Midbrain (tissue), 1 donor: ENCODE results near the gene PDE6C.
A peak's percentile ranks its signal among the peaks of the same experiment; 100 is the strongest.
"Not testable (repeated sequence)": the region's sequence is repeated elsewhere in the genome, so short reads cannot be mapped to it uniquely, and the experiment has no call there.

Experiments used
- DNase-seq: peaks from one replicate; lab custom pipeline; 2025; lab: John Stamatoyannopoulos, UW

PDE6C gene

DNA sequence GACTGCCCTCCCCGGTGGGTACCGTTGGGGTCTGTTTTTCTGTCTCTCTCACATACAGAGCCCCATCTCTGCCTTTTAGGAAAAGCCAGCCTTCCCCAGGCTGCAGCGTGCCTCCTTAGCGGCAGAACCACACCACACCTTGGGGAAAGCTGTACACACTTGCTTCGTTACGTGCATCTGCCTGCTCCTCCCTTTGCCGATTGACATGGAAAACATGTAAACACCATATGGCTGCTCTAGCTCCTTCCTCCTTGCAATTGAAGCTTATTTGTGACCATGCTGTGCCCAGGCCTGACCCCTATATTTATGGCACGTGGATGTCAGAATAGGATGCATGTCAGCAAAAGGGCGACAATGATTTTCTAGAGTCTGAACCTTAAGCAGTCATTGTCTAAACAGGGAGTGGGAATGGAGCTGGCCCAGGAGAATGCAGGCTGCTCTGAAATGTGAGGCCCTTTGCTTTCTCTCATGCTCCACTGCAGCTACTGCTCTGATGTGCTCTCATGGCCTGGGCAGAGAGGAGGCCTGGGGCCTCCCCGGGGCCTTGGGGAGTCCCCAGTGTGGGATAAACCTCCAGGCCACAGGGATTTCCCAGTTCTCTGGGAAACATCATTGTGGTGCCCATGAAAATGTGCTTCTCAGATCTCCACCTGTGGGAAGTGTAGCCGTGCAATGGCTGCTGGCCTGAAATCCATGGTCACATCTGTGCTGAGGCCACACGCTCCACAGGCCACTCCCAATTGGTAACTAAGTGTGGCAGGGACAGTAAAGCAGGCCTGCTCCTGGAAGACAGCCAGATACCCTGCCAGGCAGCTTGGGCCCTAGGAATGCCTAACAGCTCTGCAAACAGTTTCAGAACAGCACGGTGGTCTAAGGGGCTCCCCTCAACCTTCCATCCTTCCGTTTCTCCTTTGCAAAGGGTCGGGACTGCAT is 18.6 kb downstream of the PDE6C start:
- DNase-seq: no peak

DNA sequence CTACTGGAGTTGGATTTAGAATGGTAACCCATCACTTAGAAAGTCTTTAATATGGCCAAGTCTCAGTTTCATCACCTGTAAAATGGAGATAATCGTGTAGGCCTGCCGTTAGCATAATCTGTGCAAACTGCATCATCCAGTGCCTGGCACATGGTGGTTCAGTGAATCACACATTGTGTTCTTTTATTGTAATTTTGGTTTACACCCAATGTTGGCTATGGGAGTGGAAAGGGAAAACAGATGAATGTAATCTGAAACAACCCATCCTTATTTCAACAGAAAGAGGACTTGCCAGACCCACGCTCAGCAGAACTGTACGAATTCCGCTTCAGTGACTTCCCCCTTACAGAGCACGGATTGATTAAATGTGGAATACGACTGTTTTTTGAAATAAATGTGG is 27.5 kb downstream of the PDE6C start:
- DNase-seq: no peak

DNA sequence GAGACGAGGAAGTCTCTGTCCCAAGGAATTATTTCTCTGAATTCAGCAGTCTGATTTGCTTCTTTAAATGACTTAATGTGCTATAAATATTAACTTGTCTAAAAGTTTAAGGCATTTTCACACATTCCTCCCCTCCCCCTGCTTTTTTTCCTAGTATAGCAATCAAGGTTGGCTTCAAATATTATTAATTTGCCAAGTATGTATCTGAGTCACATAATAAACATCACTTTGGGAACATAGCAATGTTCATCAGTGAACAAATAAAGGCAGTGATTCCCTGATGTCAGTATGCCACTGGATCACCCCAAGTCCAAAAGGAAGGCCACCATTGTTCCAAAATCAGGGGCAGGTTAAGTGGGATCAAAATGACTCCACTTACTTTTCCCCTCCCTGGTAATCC is 40.5 kb downstream of the PDE6C start:
- DNase-seq: no peak

DNA sequence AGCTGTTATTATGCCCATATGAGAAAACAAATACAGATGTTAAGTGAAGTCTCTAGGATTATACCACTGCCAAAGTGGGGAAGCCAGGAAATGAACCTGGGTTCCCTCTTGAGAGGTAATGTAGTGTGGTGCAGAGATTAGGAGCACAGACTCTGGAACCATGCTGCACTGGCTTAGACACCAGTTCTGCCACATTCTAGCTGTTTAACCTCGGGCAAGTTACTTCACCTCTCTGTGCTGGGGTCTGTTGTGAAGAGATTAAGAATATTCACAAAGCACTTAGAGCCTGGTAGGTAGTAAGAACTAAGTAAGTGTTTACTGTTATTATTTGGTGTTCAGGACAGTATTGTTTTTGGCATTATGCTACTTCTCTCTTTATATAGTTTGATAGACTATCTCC is 41.9 kb downstream of the PDE6C start:
- DNase-seq: no peak

DNA sequence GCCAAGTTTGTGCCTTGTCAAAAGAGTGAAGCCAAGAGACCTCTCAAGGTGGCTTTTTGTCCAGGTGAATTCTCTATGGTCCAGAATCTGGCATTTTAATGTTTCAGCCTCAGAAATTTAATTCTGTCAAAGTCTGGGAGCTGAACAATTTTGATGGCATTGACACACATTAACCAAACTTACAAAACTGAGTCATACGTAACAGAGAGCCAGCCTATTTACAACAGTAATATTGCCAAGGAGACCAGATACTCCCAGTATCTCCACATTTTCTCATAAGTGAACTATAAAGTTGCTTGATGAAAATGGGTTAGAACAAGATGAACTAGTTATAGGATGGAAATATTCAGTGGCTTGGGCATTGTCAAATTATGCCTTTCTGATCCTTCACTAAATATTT is 43.8 kb downstream of the PDE6C start:
- no peak for DNase-seq

DNA sequence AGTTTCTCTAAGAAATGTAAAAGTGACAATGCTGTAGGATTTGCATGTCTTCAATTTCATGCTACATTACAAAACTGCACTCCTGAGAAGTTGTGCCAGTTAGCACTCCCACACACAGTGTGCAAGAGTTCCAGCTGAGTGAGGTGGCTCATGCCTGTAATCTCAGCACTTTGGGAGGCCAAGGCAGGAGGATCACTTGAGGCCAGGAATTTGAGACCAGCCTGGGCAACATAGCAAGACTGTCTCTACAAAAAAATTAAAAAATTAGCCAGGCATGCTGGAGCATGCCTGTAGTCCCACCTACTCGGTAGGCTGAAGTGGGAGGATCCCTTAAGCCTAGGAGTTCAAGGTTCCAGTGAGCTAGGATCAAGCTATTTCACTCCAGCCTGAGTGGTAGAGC is 45.4 kb downstream of the PDE6C start:
- no peak for DNase-seq

DNA sequence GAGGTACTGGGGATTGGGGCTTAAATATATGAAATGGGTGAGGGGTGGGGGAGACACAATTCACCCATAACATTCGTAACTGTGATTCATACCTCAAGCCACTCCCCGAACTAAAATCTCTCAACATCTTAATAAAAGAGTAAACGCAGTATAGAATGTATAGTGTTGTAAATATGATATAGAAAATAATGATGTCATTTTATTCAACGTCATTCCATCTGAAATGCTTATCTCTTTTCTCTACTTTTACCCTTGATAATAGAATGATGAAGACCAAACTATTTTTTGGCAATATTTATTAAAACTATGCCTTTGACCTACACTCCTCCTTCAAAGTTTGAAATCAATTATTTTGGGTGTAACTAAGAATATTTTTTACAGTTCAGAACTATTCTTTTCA is 53.7 kb downstream of the PDE6C start:
- DNase-seq: no peak

DNA sequence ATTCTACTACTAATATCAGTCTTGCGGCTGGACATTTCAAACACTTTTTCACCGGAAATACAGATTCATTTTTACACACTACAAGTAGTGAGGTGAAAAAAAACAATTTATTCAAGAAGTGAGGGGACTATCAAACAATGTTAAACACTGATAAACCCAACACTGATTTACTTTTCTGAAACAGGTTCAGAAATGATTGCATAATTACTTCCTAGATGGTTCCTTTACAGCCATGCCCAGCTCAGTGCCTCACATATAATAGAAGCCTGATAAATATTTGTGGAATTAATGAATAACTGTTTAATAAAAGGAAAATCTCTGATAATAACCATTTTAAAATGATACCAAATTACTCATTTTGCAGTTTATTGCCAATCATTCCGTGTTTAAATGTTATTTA is 55.5 kb downstream of the PDE6C start:
- no peak for DNase-seq

DNA sequence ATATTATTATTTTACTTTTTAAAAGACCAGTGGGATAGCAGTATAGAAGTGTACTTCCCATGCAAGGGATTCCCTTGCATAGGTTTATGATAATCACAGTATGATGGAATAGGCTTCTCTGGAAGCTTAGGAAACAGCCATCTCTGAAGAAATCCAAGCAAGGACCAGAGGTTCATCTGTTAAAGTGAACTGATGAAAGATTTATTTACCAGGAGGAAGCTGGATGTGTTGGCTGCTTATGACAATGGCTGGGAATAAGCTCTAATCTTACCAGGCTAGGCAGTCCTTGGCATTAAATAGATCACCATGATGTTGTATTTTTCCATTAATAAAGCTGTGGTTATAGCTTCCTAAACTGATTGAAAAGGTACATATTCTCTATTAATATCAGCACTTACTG is 58.0 kb downstream of the PDE6C start:
- no peak for DNase-seq

DNA sequence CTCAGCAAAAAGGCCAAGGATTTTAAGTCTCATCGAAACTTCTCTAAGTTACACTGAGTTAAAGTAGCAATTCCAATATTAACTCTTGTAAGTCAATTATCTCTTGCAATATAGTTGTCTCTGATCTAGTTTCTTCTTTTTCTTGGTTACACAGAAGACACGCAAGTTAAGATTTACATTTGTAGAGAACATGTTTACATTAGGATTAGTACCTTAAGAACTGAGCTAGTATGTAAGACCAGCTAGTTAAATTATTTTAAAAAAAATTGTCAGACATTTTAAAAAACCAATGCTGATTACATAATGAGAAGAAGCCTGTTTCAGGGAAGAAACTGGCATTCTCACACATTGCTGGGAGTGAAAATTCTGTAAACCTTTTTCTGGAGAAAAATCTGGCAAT is 58.7 kb downstream of the PDE6C start:
- DNase-seq: no peak

DNA sequence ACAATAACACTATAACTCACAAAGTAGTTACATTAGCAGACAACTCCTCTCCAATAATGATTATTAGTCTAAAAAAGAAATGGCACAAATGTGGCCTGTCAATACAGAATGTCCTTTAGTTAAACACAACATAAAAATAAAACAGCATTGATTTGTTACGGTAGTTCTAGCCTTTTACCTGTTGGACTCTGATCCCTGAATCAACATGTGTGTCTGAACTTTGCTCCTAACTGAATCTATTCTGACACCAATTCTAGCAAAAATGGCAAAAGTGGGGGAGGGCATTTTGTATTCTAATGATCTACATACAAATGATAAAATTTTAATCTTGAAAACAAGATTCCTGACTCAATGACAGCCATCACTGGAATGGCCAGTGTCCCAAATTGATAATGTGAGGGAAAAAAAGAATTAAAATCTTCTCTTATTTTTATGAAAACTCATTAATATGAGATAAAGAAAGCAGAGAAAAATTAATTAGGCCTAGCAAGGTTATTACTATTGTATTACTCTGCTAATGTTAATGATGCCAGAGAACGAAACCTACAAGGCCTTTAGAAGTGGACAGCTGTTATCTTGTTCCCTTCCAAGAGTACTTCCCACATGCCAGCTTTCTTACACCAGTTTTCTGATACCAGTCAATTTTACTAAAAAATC is 59.8 kb downstream of the PDE6C start:
- DNase-seq: no peak

DNA sequence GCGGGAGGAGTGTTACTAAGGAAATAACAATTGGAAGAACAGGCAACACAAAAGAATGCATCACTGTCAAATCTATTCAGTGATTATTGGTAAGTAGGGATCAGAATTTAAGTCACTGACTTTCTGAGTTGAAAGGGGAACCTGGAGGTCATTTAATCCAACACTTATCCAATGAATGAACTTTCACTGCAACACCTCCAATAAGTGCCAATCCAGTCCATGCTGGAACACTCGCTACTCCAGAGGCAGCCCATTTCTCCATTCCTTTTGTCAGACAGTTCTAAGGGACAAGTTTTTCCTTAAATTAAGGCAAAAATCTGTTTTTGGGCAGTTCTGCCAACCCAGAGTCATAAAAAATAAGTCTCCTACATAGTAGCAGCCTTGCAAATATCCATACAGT is 60.6 kb downstream of the PDE6C start:
- DNase-seq: no peak

DNA sequence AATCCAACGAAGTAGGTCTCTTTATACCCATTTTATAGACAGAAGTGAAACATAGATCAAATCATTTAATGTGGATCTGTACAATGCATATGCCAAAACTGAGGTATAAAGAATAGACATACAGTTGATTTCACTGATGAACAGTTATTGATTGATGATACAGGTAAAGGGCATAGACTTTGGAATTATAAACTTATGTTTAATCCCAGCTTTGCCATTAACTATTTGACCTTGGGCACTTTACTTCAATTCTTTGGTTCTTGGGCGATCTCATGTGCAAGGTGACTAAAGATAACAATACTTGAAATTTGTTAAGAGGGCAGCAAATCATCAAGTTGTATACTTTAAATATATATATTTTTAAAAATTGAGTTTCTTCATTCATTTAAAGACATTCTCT is 61.5 kb downstream of the PDE6C start:
- DNase-seq: no peak

DNA sequence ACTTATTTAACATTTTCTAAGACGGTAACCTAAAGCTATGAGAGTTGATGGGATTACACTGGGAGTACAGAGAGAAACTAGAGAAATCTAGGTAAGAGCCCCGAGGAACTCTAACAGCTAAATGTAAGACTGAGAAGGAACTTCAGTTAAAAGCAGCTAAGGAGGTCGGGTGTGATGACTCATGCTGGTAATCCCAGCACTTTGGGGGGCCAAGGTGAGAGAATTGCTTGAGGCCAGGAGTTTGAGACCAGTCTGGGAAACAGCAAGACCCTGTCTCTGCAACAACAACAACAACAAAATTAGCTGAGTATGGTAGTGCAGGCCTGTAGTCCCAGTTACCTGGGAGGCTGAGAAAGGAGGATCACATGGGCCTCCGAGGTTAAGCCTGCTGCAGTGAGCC is 66.0 kb downstream of the PDE6C start:
- DNase-seq: no peak

DNA sequence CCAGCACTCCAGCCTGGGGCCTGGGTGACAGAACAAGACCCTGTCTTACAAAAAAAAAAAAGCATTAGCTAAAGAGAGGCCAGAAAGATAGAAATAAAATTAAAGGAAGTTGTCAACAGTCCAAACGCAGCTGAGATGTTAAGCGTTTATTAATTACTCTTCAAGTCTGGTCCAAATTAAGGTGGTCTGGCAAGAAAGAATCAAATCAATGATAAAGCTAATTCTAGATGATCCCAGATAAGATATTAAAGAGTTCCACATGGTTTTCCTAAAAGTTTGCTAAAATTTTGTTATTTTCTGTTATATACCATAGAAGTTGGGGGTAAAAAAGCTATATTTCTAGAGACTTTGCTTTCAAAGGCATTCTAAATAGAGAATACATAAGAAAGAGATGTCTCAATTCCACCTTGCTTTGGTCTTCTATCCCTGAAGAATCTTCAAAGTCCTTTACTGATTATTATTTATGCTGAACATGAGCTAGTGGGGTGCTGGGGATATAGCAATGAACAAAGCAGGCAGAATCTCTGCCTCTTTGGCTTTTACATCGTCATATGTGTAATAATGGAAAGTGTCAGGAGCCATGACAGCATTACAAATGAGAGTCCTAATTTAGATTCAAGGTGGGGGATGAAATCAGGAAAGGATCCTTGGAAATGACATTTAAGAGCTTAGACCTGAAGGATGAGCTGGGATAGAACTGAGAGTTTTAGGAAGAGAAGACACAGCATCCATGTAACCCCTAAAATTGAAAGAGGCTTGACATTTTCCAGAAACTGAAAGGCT is 66.7 kb downstream of the PDE6C start:
- no peak for DNase-seq

DNA sequence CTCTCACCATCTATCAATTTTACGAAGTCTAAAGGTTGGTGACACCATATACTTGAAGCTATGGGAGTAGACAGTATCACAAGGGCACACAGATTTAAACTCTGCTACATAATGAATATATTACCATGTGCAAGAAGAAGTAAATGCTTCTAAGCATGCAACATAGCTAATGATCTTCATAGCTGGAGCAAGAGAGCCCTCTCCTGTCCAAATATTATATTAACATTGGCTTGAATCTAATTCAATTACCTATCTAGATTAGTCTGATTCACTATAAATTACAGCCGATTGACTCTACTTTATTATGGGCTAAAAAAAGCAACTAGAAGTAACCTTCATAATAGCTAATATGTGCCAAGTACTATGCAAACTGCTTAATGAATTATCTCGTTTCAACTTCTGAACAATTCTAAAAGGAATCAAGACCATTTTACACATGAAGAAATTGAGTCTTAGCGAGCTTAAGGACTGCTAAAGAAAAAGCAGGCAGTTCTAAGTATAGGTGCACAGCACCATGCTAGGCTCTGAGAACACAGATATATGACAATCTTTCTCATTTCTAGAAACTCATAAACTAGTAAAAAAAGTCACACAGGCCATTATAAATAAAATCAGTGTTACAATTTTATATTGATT is 68.2 kb downstream of the PDE6C start:
- DNase-seq: peak; percentile 30

DNA sequence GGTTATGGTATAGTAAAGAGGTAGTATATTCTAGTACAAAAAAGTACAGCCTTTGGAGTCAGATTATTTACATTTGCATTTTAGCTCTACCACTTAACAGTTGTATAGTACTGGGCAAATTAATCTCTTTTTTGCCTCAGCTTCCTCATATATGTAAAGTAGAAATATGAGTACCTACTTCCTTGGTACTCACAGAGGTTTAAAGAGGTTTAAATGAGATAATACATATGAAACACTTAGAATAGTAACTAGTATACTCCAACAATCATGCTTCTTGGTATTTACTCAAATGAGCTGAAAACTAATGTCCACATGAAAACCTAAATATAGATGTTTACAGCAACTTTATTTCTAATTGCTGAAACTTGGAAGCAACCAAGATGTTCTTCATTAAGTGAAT is 75.4 kb downstream of the PDE6C start:
- DNase-seq: no peak

DNA sequence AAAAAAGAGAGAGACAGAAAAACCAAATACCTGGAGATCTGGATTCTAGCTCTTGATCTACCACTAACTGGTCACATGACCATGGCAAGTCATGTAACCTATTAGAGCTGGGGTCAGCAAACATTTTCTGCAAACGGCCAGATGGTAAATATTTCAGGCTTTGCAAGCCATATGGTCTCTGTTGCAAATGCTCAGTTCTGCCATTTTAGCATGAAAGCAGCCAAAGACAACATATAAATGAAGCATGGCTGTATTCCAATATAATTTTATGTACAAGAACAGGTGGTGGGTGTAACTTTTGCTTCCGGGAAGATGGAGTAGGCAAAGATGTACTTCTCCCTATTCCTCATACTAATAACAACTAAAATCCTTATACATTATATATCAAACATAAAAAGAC is 83.4 kb downstream of the PDE6C start:
- DNase-seq: no peak

DNA sequence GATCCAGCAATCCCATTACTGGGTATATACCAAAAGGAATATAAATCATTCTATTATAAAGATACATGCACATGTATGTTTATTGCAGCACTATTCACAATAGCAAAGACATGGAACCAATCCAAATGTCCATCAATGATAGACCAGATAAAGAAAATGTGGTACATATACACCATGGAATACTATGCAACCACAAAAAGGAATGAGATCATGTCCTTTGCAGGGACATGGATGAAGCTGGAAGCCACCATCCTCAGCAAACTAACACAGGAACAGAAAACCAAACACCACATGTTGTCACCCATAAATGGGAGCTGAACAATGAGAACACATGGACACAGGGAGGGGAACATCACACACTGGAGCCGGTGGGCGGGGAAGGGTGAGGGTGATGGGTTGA is 84.2 kb downstream of the PDE6C start:
- not testable (repeated sequence) for DNase-seq

DNA sequence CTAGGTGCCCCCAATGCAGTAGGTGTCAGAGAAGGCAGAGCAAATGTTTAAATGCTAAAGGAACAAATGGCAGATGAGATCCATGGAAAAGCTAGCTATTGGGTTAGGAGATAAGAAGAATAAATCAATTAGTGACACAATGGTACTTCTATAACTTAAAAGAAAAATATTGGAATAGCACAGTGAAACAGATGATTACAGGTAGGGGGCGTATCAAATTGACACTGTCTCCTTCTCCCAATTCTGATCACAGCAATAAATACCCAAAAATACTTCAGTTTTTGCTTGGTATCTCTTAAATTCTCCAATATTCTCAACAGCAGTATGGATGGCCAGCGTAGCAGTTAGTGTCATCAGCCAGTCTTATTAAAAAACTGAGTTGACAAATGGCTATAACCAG is 84.9 kb downstream of the PDE6C start:
- DNase-seq: no peak

DNA sequence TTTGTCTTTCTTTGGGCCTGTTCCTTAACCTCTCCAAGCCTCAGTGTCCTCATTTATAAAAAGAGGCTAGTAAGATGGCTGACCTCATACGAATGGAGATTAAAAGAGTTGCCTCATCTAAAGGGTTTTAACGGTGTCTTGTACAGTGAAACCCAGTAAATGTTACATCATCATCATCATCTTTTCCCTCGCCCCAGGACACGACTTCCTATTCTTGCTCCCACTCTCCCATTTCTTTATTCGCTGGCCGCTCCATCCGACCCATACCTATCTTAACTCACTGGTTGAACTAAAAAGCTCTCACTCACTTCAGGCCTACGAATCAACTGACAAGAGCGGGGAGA is 89.5 kb downstream of the PDE6C start:
- DNase-seq: peak; percentile 70

DNA sequence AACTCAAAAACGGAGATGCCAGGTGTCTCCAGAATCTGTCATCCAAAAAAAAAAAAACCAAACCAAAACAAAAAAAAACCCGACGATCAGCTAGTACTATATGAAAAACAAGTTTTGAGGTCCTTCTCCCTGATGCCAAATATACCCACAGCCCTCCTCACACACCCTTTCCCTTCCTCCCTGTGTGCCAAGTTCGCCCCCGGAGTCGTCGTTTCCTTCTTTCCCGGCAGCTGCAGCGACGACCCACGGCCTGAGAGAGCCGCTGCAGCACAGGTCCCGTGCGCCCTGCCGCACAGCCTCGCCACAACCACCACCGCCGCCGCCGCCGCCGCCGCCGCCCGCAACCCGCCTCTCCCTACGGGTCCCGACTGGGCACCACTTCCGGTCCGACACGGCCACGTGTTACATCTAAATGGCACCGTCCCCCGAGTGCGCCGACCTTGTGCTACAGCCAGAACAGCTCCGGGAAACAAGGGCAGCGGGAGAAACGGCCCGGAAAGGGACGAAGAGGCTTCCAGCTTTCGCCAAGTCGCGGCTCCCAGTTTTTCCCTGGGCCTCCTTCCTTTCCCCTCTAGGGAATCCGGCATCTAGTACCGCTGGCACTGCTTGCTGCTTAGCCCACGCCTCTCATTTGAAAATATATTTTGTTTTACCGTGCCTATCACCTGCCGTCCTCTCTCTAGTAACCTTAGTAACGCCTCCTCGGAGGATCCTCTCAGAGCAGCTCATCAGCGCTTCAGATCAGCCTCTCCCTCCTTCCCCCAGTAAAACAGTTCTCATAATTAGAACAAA is 90.1 kb downstream of the PDE6C start, which contains the start of gene FRA10AC1:
FRA10AC1 (minus strand) TSS at position 383 of the 792 bp plus-strand sequence. CDS start 2,486 bp downstream, outside the sequence.
- DNase-seq: peak; percentile 91
